ENCODE data around the gene TAF12.
"Not testable (repeated sequence)": the region's sequence is repeated elsewhere in the genome, so short reads cannot be mapped to it uniquely, and the experiment has no call there.

Gene TAF12

GRCh38 chr1:28642847-28643635 lies at the start of gene TAF12:
Gene TAF12, minus strand, starts transcription at chr1:28643067. Its CDS starts 20,986 bp downstream, at chr1:28622081.
- in situ Hi-C loops (cut with HindIII; ENCODE audit: low pct_ligation_motif_present, low pct_unique_long_range_greater_than_20kb, low sequenced_read_pairs), result no loop called here
- DNase-seq, result peak; percentile 93

GRCh38 chr1:28691627-28692026 lies 48.8 kb upstream of the TAF12 start:
- in situ Hi-C loops (cut with HindIII; ENCODE audit: low pct_ligation_motif_present, low pct_unique_long_range_greater_than_20kb, low sequenced_read_pairs); DNase-seq: not testable (repeated sequence)

- DNase-seq, result no peak
- in situ Hi-C loops (cut with HindIII; ENCODE audit: low pct_ligation_motif_present, low pct_unique_long_range_greater_than_20kb, low sequenced_read_pairs), result no loop called here
Measured at GRCh38 chr1:28684937-28685336, 42.1 kb upstream of the TAF12 start.

GRCh38 chr1:28682840-28683239 lies 40.0 kb upstream of the TAF12 start:
- DNase-seq, result no peak
- in situ Hi-C loops (cut with HindIII; ENCODE audit: low pct_ligation_motif_present, low pct_unique_long_range_greater_than_20kb, low sequenced_read_pairs), result no loop called here

- DNase-seq, result no peak
- in situ Hi-C loops (cut with HindIII; ENCODE audit: low pct_ligation_motif_present, low pct_unique_long_range_greater_than_20kb, low sequenced_read_pairs), result no loop called here
Measured at GRCh38 chr1:28680151-28680550, 37.3 kb upstream of the TAF12 start.

- no peak for DNase-seq
- in situ Hi-C loops (cut with HindIII; ENCODE audit: low pct_ligation_motif_present, low pct_unique_long_range_greater_than_20kb, low sequenced_read_pairs), result no loop called here
Measured at GRCh38 chr1:28675924-28676257, 33.0 kb upstream of the TAF12 start.

- DNase-seq; in situ Hi-C loops (cut with HindIII; ENCODE audit: low pct_ligation_motif_present, low pct_unique_long_range_greater_than_20kb, low sequenced_read_pairs): not testable (repeated sequence)
Measured at GRCh38 chr1:28672971-28673370, 30.1 kb upstream of the TAF12 start.

GRCh38 chr1:28671254-28671780 lies 28.4 kb upstream of the TAF12 start:
- no peak for DNase-seq
- in situ Hi-C loops (cut with HindIII; ENCODE audit: low pct_ligation_motif_present, low pct_unique_long_range_greater_than_20kb, low sequenced_read_pairs), result no loop called here

GRCh38 chr1:28668956-28669723 lies 26.3 kb upstream of the TAF12 start:
- in situ Hi-C loops (cut with HindIII; ENCODE audit: low pct_ligation_motif_present, low pct_unique_long_range_greater_than_20kb, low sequenced_read_pairs), result no loop called here
- DNase-seq, result peak; percentile 28

- in situ Hi-C loops (cut with HindIII; ENCODE audit: low pct_ligation_motif_present, low pct_unique_long_range_greater_than_20kb, low sequenced_read_pairs), result no loop called here
Measured at GRCh38 chr1:28668191-28668955, 25.5 kb upstream of the TAF12 start, which contains the start of gene GMEB1. Gene GMEB1, plus strand, starts transcription at chr1:28668784. Its CDS starts 14,829 bp downstream, at chr1:28683613.

GRCh38 chr1:28666806-28667205 lies 23.9 kb upstream of the TAF12 start:
- DNase-seq, result no peak
- in situ Hi-C loops (cut with HindIII; ENCODE audit: low pct_ligation_motif_present, low pct_unique_long_range_greater_than_20kb, low sequenced_read_pairs), result no loop called here

More at GRCh38 chr1:28668191-28668955, 25.5 kb upstream of the TAF12 start, which contains the start of gene GMEB1:
- DNase-seq, result peak; percentile 84

- DNase-seq, result no peak
- in situ Hi-C loops (cut with HindIII; ENCODE audit: low pct_ligation_motif_present, low pct_unique_long_range_greater_than_20kb, low sequenced_read_pairs), result no loop called here
Measured at GRCh38 chr1:28663871-28664470, 21.1 kb upstream of the TAF12 start.

GRCh38 chr1:28656335-28656734 lies 13.5 kb upstream of the TAF12 start:
- DNase-seq, result no peak
- in situ Hi-C loops (cut with HindIII; ENCODE audit: low pct_ligation_motif_present, low pct_unique_long_range_greater_than_20kb, low sequenced_read_pairs), result no loop called here

- DNase-seq; in situ Hi-C loops (cut with HindIII; ENCODE audit: low pct_ligation_motif_present, low pct_unique_long_range_greater_than_20kb, low sequenced_read_pairs): not testable (repeated sequence)
Measured at GRCh38 chr1:28655448-28656311, 12.8 kb upstream of the TAF12 start.

GRCh38 chr1:28653870-28654269 lies 11.0 kb upstream of the TAF12 start:
- DNase-seq, result peak; percentile 54
- in situ Hi-C loops (cut with HindIII; ENCODE audit: low pct_ligation_motif_present, low pct_unique_long_range_greater_than_20kb, low sequenced_read_pairs), result not testable (repeated sequence)

GRCh38 chr1:28653063-28653462 lies 10.2 kb upstream of the TAF12 start:
- in situ Hi-C loops (cut with HindIII; ENCODE audit: low pct_ligation_motif_present, low pct_unique_long_range_greater_than_20kb, low sequenced_read_pairs), result not testable (repeated sequence)

GRCh38 chr1:28648474-28649198 lies 5.8 kb upstream of the TAF12 start, which contains the start of gene RNU11:
Gene RNU11, plus strand, starts transcription at chr1:28648600.
- in situ Hi-C loops (cut with HindIII; ENCODE audit: low pct_ligation_motif_present, low pct_unique_long_range_greater_than_20kb, low sequenced_read_pairs), result no loop called here
- peak; percentile 96 for DNase-seq

More at GRCh38 chr1:28653063-28653462, 10.2 kb upstream of the TAF12 start:
- DNase-seq, result not testable (repeated sequence)
